Central memory CD8-positive, alpha-beta T cell (primary cell): ENCODE results near the gene KMT2C.

Experiments used
- ATAC-seq: fragments of 150-1000 bp; cut with Tn5 transposase; replicated peaks from 2 replicates; pipeline ENCODE4 v1.10.0; 2022; ENCODE audit warnings: mild to moderate bottlenecking, moderate FRiP score, moderate number of reproducible peaks; ENCODE audit not compliant: poor library complexity, severe bottlenecking; ENCODE audit errors: extremely low read depth
- DNase-seq, 2 donors: peaks; one replicate each; pipeline ENCODE4 v3.0.0; 2021; ENCODE audit warnings: low spot score in 2 of 2
- H3K27ac Mint-ChIP-seq: one replicate; pipeline ENCODE4 v1.8.0; 2022; ENCODE audit warnings: low read depth, mild to moderate bottlenecking, moderate library complexity, mixed read lengths
- H3K27me3 Mint-ChIP-seq: one replicate; pipeline ENCODE4 v1.8.0; 2022; ENCODE audit warnings: mixed read lengths
- H3K36me3 Mint-ChIP-seq: one replicate; pipeline ENCODE4 v1.8.0; 2022; ENCODE audit warnings: mild to moderate bottlenecking, moderate library complexity, mixed read lengths; ENCODE audit not compliant: insufficient read depth
- H3K4me1 Mint-ChIP-seq: one replicate; pipeline ENCODE4 v1.8.0; 2022; ENCODE audit warnings: mixed read lengths
- H3K4me3 Mint-ChIP-seq: one replicate; pipeline ENCODE4 v1.8.0; 2022; ENCODE audit warnings: mild to moderate bottlenecking, moderate library complexity, mixed read lengths
- H3K9me3 Mint-ChIP-seq: one replicate; pipeline ENCODE4 v1.8.0; 2022; ENCODE audit warnings: mixed read lengths

The KMT2C gene

DNA sequence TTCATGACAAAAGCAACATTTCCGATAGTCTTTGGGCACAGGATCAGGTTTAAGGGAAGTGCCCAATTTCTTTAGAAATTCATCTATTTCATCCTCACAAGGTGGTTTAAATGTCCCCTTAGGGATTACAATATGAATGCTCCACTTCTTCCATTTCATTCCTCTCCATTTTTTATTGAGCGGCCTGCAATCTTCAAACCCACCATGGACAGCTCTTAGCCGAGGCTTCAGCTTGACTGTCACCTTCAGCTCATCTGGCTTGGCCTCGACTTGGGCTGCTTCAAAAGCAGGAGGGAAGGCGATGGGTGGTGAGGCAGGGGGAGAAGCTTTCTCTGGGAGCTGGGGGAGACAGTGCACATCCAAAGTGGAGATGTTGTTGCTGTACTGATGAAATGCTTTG lies 287.1 kb downstream of the KMT2C start:
- Mint-ChIP-seq H3K27ac (no peak overlapping the region), H3K9me3 (no peaks in the 10 kb centered on the region), H3K27me3 (no peaks in the 10 kb centered on the region), H3K4me1 (peaks cover 19% of the 10 kb centered on the region), H3K36me3 (peaks cover 66% of the 10 kb centered on the region), H3K4me3 (no peak overlapping the region)
- no peak for ATAC-seq
- DNase-seq = no peak

GRCh38 chr7:152145853-152146466 lies 289.8 kb downstream of the KMT2C start:
- no peaks in the 10 kb centered on the region for H3K9me3 Mint-ChIP-seq
- H3K27me3 Mint-ChIP-seq = no peaks in the 10 kb centered on the region
- H3K4me1 Mint-ChIP-seq = peaks cover 34% of the 10 kb centered on the region
- no peak overlapping the region for H3K4me3 Mint-ChIP-seq
- H3K36me3 Mint-ChIP-seq = peaks cover 68% of the 10 kb centered on the region
- no peak for ATAC-seq
- peak overlapping the region; percentile 60 for H3K27ac Mint-ChIP-seq
- DNase-seq = no peak

DNA sequence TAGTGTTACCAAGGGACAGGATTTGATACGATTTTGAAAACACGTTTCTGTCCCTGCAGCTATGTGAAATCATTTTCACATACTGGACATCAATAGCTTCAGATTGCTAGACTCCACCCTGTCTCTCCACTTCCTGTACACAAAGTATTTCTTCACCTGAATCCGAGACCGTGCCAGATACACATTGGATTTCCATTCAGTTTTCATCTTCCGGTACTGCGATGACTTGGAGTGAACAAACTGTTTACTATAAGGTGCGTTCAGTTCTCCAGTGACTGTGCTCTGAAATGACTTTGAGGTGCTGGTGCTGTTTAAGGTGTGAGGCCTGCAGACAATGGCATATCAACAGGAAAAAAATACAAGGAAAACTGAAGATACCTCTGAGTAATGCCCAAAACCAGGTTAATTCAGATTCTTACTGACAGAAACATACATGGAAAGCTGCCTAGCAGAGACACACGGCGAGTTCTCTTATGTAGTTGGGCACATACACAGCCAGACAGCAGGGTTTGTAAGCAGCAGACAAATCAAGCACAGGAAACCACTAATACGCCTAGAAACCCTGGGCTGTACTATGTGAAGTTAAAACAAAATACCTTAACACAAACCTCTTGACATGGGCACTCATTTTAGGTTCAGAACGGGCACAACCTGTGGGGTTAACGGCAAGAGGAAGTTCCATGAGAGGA lies 291.1 kb downstream of the KMT2C start:
- H3K27me3 Mint-ChIP-seq = no peaks in the 10 kb centered on the region
- H3K9me3 Mint-ChIP-seq = no peaks in the 10 kb centered on the region
- H3K36me3 Mint-ChIP-seq = peaks cover 74% of the 10 kb centered on the region
- H3K4me3 Mint-ChIP-seq = peak overlapping the region; percentile 64
- ATAC-seq (peak; percentile 86), DNase-seq (no peak)
- peaks cover 34% of the 10 kb centered on the region for H3K4me1 Mint-ChIP-seq
- H3K27ac Mint-ChIP-seq = peak overlapping the region; percentile 60

DNA sequence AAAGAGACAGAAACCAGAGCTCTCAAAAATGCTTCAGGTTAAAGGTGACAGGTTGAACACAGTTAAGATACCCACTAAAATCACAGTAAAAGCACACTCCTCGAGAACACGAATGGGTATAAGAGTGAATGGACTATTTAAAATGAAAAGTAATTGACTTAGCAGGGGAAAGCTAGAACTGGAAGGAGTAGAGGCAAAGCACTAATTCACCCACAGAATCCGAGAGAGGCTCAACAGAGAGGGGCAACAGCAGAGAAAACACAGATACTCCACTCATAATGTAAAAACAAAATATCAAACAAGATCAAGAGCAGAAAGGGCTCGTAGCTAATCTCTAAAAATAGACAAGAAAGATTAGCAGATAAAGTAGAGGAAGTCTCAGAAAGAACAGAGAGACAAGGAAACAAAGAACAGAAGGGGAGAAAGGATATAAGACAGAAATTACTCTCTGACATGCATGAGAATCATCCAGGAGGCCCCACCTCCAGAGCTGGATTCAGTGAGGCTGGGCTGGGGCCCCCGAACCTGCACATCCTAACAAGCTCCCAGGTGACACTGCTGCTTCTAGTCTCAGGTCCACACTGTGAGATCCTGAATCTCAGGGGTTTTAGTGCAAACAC lies 292.7 kb downstream of the KMT2C start:
- Mint-ChIP-seq H3K27me3 (no peaks in the 10 kb centered on the region), H3K4me3 (peak overlapping the region; percentile 36), H3K36me3 (peaks cover 65% of the 10 kb centered on the region), H3K9me3 (no peaks in the 10 kb centered on the region), H3K4me1 (peaks cover 34% of the 10 kb centered on the region), H3K27ac (peak overlapping the region; percentile 60)
- ATAC-seq (no peak), DNase-seq (no peak)

DNA sequence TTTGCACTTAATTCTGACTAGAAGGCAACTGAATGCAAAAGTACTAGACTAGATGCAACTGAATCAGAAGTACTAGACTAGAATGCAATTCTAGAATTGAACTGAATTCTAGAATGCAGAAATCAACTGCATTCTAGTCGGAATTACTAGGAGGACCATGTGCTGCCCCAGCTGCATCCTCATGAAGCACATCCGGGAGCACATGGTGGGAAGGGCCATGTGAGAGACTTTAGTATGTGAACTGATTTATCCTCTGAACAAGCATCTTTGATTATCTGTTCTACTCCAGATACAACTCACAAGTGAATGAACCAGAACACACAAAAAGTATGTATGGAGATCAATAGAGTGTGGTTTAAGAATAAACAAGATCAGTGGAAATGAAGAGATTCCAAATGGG lies 295.2 kb downstream of the KMT2C start:
- DNase-seq (no peak), ATAC-seq (no peak)
- Mint-ChIP-seq H3K27me3 (no peaks in the 10 kb centered on the region), H3K27ac (no peak overlapping the region), H3K4me3 (no peak overlapping the region), H3K9me3 (no peaks in the 10 kb centered on the region), H3K36me3 (peaks cover 59% of the 10 kb centered on the region), H3K4me1 (peaks cover 29% of the 10 kb centered on the region)

GRCh38 chr7:152140067-152140466 lies 295.7 kb downstream of the KMT2C start:
- peaks cover 56% of the 10 kb centered on the region for H3K36me3 Mint-ChIP-seq
- no peak overlapping the region for H3K27ac Mint-ChIP-seq

DNA sequence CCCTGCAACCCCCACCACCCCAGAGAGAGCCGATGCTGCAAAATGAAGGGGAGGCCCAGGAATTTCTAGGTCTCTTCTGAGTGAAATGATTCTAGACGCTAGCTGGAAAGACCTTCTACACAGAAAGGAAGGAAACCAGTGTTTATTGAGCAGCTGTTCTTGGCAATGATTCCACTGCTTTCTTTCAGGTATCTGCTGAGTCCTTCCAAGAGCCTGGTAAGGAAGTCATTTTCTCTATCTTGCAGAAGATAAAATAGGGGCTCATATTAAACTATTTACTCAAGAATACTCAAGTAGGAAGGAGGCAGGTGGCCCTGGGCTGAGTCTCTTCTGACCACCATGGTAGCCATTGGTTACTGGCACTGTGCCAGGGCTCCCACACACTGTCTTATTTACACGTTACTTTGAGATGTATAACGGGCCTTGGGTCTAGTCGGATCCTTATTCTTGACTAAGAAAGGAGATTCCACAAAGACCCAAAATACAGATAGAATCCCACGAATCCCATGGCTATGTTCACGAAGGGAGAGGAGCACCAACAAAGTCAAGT lies 298.3 kb downstream of the KMT2C start:
- no peaks in the 10 kb centered on the region for H3K9me3 Mint-ChIP-seq
- peaks cover 3% of the 10 kb centered on the region for H3K4me1 Mint-ChIP-seq
- ATAC-seq (no peak), DNase-seq (no peak)
- no peak overlapping the region for H3K27ac Mint-ChIP-seq
- no peak overlapping the region for H3K4me3 Mint-ChIP-seq
- H3K36me3 Mint-ChIP-seq = peaks cover 45% of the 10 kb centered on the region
- no peaks in the 10 kb centered on the region for H3K27me3 Mint-ChIP-seq

More at GRCh38 chr7:152140067-152140466, 295.7 kb downstream of the KMT2C start:
- peaks cover 24% of the 10 kb centered on the region for H3K4me1 Mint-ChIP-seq
- H3K9me3 Mint-ChIP-seq = no peaks in the 10 kb centered on the region
- H3K27me3 Mint-ChIP-seq = no peaks in the 10 kb centered on the region
- ATAC-seq (no peak), DNase-seq (no peak)
- H3K4me3 Mint-ChIP-seq = no peak overlapping the region

DNA sequence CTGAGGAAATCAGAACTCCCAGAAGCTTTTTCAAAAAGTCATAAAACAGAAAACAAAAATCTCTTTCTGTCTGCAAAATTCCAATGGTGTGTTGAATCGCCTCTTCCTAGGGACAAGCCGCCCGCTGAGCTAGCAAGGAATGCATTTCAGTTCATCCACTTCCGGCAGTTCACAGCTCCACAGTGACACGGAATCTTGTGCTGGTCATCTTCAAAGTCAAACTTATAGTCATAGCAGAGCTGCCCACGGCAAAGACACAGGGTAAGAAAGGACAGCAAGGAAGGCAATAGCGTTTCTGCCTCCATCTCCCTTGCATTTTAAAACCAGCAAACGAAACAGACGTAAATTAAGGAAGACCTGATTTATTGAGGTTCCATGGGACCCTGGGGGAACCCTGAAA lies 299.1 kb downstream of the KMT2C start:
- Mint-ChIP-seq H3K27ac (peak overlapping the region; percentile 39), H3K4me3 (no peak overlapping the region), H3K9me3 (no peaks in the 10 kb centered on the region), H3K4me1 (no peaks in the 10 kb centered on the region), H3K36me3 (peaks cover 44% of the 10 kb centered on the region), H3K27me3 (no peaks in the 10 kb centered on the region)
- DNase-seq = no peak
- no peak for ATAC-seq

DNA sequence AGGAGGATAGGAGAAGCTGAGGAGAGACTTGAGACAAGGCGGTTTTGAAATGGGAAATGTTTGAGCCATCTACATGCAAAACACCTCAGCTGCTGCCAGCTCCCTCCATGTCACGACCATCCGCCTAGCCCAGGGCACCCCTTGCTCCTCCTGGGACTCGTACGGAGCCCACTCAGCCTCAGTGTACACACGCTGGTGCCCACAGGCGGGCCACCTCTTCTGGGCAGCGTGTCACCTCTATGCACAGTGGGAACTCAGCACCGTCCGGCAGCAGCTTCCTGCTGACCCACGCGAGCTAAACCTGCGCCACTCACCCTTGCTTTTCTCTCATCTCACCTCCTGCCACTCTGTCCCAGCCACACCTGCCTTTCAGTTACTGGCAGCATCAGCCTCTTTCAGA lies 302.0 kb downstream of the KMT2C start:
- Mint-ChIP-seq H3K27ac (peak overlapping the region; percentile 90), H3K4me1 (peaks cover 7% of the 10 kb centered on the region), H3K4me3 (no peak overlapping the region), H3K27me3 (no peaks in the 10 kb centered on the region), H3K9me3 (no peaks in the 10 kb centered on the region), H3K36me3 (peaks cover 26% of the 10 kb centered on the region)
- no peak for DNase-seq
- ATAC-seq = no peak

- DNase-seq (no peak), ATAC-seq (no peak)
- H3K9me3 Mint-ChIP-seq = no peaks in the 10 kb centered on the region
- peaks cover 28% of the 10 kb centered on the region for H3K36me3 Mint-ChIP-seq
- peak overlapping the region; percentile 90 for H3K27ac Mint-ChIP-seq
- H3K4me1 Mint-ChIP-seq = peaks cover 7% of the 10 kb centered on the region
- no peaks in the 10 kb centered on the region for H3K27me3 Mint-ChIP-seq
- H3K4me3 Mint-ChIP-seq = no peak overlapping the region
Observed at GRCh38 chr7:152132812-152133211, 303.0 kb downstream of the KMT2C start.

GRCh38 chr7:152131981-152132494 lies 303.8 kb downstream of the KMT2C start:
- no peak for ATAC-seq
- DNase-seq = no peak
- Mint-ChIP-seq H3K27ac (no peak overlapping the region), H3K4me3 (no peak overlapping the region), H3K36me3 (peaks cover 28% of the 10 kb centered on the region), H3K27me3 (no peaks in the 10 kb centered on the region), H3K4me1 (peaks cover 7% of the 10 kb centered on the region), H3K9me3 (no peaks in the 10 kb centered on the region)

- no peaks in the 10 kb centered on the region for H3K9me3 Mint-ChIP-seq
- DNase-seq (no peak), ATAC-seq (no peak)
- H3K4me3 Mint-ChIP-seq = no peak overlapping the region
- H3K27me3 Mint-ChIP-seq = no peaks in the 10 kb centered on the region
- H3K27ac Mint-ChIP-seq = peak overlapping the region; percentile 29
- peaks cover 7% of the 10 kb centered on the region for H3K4me1 Mint-ChIP-seq
- H3K36me3 Mint-ChIP-seq = peaks cover 19% of the 10 kb centered on the region
Observed at GRCh38 chr7:152130658-152131590, 304.9 kb downstream of the KMT2C start.
